Measurements from ENCODE around the gene MGAT3.

The MGAT3 gene

DNA sequence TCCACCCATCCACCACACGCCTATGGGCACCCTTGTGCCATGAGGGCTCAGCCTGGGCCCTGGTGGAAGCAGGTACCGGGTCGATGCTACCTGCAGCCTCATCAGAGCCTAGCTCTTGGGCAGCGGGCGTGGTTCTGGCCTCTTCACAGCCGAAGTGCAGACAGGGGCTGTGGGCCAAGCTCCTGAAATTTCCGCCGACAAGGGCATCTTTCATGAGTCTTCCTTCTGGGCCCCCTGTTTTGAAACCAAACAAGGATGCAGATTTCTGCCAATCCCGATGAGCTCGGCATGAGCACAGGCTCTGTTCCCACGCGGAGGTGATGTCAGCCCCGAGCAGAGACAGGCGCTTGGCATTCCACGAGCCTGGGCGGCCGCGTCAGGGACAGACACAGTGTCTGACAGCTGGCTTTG, 22.6 kb upstream of the MGAT3 start:
- peaks cover 3 to 42% of the 10 kb centered on the region in 2 experiments; a peak in 2 of 3 replicates for H3K36me3 ChIP-seq (ENCODE audit: control insufficient read depth in 2 of 2, insufficient read depth in 1 of 2, low read length in 2 of 2)
- peaks cover 5% of the 10 kb centered on the region for H3K4me1 ChIP-seq (ENCODE audit: control insufficient read depth, insufficient read depth, low read length)
- POLR2A ChIA-PET = interaction anchor here (0.7 to 1.4 kb wide), 3 partner anchors 34 to 115 kb away, joined by 4 to 7 read pairs (median 6); partner anchors contain the start of genes RPL3 and TAB1
- CTCF ChIA-PET = interaction anchor here (0.8 to 1.8 kb wide), 3 partner anchors 21 to 91 kb away, joined by 3 to 8 read pairs (median 5); no protein-coding TSS in a partner anchor
- no peak overlapping the region for H3K4me3 ChIP-seq (ENCODE audit: low read depth, low read length)
- TF ChIP-seq ZFHX2 (tag by site-specific recombination; conservative IDR thresholded peaks at IDR 0.05) (0 out of 2 replicates have a peak, but pooled peaks have one; percentile 12), ZNF302 (tag by site-specific recombination; IDR thresholded peaks at IDR 0.05; ENCODE audit: low read depth) (no peak), ZNF133 (tag by site-specific recombination; IDR thresholded peaks at IDR 0.05) (no peak), ZNF600 (tag by site-specific recombination; IDR thresholded peaks at IDR 0.05) (peak; percentile 48; the same call in 1 of the 2 replicates), ZNF629 (tag by site-specific recombination; IDR thresholded peaks at IDR 0.05) (peak; percentile 37; the same call in 1 of the 2 replicates)
- no peak overlapping the region for H3K27ac ChIP-seq (ENCODE audit: extremely low read depth, low read depth, low read length)
- H3K9me3 ChIP-seq (ENCODE audit: control insufficient read depth, insufficient read depth, low read depth, low read length) = no peaks in the 10 kb centered on the region

DNA sequence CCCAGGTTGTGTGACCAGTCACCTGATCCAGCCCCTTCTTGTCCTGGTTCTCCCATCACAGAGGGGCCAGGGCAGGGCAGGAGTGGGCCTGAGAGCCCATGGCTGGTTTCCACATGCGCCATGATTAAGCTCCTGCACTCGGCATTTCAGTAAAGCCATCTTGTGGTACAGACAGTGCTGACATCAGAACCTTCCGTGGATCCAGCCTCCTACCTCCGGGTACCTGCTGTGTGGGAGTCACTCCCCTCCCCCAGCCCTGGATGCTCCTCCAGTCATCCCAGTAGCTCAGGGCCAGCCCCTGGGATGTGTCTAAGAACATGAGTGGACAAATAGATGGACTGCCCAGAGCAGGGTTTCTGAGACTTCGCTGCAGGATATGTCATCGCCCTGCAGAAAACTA, 22.1 kb upstream of the MGAT3 start:
- Histone ChIP-seq H3K9me3 (ENCODE audit: control insufficient read depth, insufficient read depth, low read depth, low read length) (no peaks in the 10 kb centered on the region), H3K4me1 (ENCODE audit: control insufficient read depth, insufficient read depth, low read length) (peaks cover 5% of the 10 kb centered on the region), H3K27ac (ENCODE audit: extremely low read depth, low read depth, low read length) (no peak overlapping the region), H3K4me3 (ENCODE audit: low read depth, low read length) (no peak overlapping the region), H3K36me3 (ENCODE audit: control insufficient read depth in 2 of 2, insufficient read depth in 1 of 2, low read length in 2 of 2) (peaks cover 3 to 39% of the 10 kb centered on the region in 2 experiments; a peak in 1 of 3 replicates)
- ChIA-PET POLR2A (interaction anchor here (1.3 to 1.4 kb wide), 2 partner anchors 35 to 115 kb away, joined by 4 to 6 read pairs; partner anchors contain the start of genes RPL3 and TAB1), CTCF (interaction anchor here (0.6 to 1.8 kb wide), 5 partner anchors 22 to 459 kb away, joined by 3 to 8 read pairs (median 4); partner anchors contain the start of gene ENTHD1)
- TF ChIP-seq ZFHX2 (tag by site-specific recombination; conservative IDR thresholded peaks at IDR 0.05) = peak; percentile 25; the same call in 1 of the 2 replicates
- no peak for TF ChIP-seq ZNF571 (tag by site-specific recombination; IDR thresholded peaks at IDR 0.05)

DNA sequence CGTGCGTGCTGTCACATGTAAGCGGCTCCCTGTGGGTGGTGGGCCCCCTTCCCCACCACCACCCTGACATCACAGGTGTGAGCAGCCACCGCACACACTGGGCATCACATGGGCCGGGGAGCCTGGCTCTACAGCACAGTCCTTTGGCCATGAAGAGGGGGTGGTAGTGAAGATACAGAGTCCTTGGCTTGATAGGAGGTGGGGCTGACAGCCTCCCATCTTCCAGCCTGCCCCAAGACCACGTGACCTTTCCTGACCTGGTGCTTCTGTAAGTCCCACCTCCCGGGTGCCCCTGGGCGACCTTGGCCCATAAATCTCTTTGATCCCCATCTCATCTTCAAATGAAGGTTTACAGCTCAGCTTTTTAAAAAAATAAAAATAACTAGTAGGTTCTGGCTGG, 21.2 kb upstream of the MGAT3 start:
- TF ChIP-seq ZNF776 (tag by site-specific recombination; IDR thresholded peaks at IDR 0.05; ENCODE audit: borderline replicate concordance) = no peak
- TF ChIP-seq KLF16 (tag by site-specific recombination; IDR thresholded peaks at IDR 0.05) = no peak
- no peak for TF ChIP-seq SALL2 (tag by site-specific recombination; IDR thresholded peaks at IDR 0.05; ENCODE audit: borderline replicate concordance)
- no peak for TF ChIP-seq ZBTB48 (tag by site-specific recombination; IDR thresholded peaks at IDR 0.05)
- TF ChIP-seq, protein P1, sequence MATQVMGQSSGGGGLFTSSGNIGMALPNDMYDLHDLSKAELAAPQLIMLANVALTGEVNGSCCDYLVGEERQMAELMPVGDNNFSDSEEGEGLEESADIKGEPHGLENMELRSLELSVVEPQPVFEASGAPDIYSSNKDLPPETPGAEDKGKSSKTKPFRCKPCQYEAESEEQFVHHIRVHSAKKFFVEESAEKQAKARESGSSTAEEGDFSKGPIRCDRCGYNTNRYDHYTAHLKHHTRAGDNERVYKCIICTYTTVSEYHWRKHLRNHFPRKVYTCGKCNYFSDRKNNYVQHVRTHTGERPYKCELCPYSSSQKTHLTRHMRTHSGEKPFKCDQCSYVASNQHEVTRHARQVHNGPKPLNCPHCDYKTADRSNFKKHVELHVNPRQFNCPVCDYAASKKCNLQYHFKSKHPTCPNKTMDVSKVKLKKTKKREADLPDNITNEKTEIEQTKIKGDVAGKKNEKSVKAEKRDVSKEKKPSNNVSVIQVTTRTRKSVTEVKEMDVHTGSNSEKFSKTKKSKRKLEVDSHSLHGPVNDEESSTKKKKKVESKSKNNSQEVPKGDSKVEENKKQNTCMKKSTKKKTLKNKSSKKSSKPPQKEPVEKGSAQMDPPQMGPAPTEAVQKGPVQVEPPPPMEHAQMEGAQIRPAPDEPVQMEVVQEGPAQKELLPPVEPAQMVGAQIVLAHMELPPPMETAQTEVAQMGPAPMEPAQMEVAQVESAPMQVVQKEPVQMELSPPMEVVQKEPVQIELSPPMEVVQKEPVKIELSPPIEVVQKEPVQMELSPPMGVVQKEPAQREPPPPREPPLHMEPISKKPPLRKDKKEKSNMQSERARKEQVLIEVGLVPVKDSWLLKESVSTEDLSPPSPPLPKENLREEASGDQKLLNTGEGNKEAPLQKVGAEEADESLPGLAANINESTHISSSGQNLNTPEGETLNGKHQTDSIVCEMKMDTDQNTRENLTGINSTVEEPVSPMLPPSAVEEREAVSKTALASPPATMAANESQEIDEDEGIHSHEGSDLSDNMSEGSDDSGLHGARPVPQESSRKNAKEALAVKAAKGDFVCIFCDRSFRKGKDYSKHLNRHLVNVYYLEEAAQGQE (tag by site-specific recombination; IDR thresholded peaks at IDR 0.05) = no peak
- no peak for TF ChIP-seq RBAK (tag by site-specific recombination; IDR thresholded peaks at IDR 0.05)
- TF ChIP-seq ZNF621 (tag by site-specific recombination; IDR thresholded peaks at IDR 0.05) = no peak
- TF ChIP-seq, protein P2, sequence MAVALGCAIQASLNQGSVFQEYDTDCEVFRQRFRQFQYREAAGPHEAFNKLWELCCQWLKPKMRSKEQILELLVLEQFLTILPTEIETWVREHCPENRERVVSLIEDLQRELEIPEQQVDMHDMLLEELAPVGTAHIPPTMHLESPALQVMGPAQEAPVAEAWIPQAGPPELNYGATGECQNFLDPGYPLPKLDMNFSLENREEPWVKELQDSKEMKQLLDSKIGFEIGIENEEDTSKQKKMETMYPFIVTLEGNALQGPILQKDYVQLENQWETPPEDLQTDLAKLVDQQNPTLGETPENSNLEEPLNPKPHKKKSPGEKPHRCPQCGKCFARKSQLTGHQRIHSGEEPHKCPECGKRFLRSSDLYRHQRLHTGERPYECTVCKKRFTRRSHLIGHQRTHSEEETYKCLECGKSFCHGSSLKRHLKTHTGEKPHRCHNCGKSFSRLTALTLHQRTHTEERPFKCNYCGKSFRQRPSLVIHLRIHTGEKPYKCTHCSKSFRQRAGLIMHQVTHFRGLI (tag by site-specific recombination; IDR thresholded peaks at IDR 0.05) = no peak
- no peak for TF ChIP-seq ZNF184 (tag by site-specific recombination; IDR thresholded peaks at IDR 0.05)
- TF ChIP-seq, protein P3, sequence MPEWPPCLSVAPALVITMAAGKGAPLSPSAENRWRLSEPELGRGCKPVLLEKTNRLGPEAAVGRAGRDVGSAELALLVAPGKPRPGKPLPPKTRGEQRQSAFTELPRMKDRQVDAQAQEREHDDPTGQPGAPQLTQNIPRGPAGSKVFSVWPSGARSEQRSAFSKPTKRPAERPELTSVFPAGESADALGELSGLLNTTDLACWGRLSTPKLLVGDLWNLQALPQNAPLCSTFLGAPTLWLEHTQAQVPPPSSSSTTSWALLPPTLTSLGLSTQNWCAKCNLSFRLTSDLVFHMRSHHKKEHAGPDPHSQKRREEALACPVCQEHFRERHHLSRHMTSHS (tag by site-specific recombination; IDR thresholded peaks at IDR 0.05) = no peak
- no peak for TF ChIP-seq SCRT1 (tag by site-specific recombination; IDR thresholded peaks at IDR 0.05; ENCODE audit: borderline replicate concordance)
- peaks cover 3 to 30% of the 10 kb centered on the region in 2 experiments; a peak in 1 of 3 replicates for H3K36me3 ChIP-seq (ENCODE audit: control insufficient read depth in 2 of 2, insufficient read depth in 1 of 2, low read length in 2 of 2)
- peaks cover 5% of the 10 kb centered on the region for H3K4me1 ChIP-seq (ENCODE audit: control insufficient read depth, insufficient read depth, low read length)
- ChIA-PET CTCF (interaction anchor here (0.6 to 1.8 kb wide), 7 partner anchors 20 to 171 kb away, joined by 3 to 8 read pairs (median 3); no protein-coding TSS in a partner anchor), POLR2A (interaction anchor here (1.3 to 2.1 kb wide), 4 partner anchors 9 to 116 kb away, joined by 4 to 12 read pairs (median 6); partner anchors contain the start of gene TAB1)
- no peaks in the 10 kb centered on the region for H3K9me3 ChIP-seq (ENCODE audit: control insufficient read depth, insufficient read depth, low read depth, low read length)
- no peak overlapping the region for H3K27ac ChIP-seq (ENCODE audit: extremely low read depth, low read depth, low read length)
- H3K4me3 ChIP-seq (ENCODE audit: low read depth, low read length) = no peak overlapping the region
